OCI-LY7 (cell line): Measurements from ENCODE around the gene C1orf35. TPM values are rescaled to one million over a fixed set of nuclear protein-coding genes. Genes with fewer than 3 reads are reported as not detected.

Experiments used
- BruUV-seq: library from RNA; stranded (reverse); fragments of 400-500 nt; replicated peaks from 2 replicates; lab custom pipeline; 2021; lab: Mats Ljungman, UMichigan
- CTCF ChIA-PET: fragments of 300-600 bp; sonication (Branson Sonifier 250); formaldehyde crosslinking; loops from one replicate; lab custom pipeline; 2022; ENCODE audit warnings: antibody characterized with exemption; ENCODE audit not compliant: unreplicated experiment; lab: Charles Lee
- POLR2A ChIA-PET: fragments of 300-600 bp; sonication (Branson Sonifier 250); formaldehyde crosslinking; loops from one replicate; lab custom pipeline; 2022; ENCODE audit warnings: antibody characterized with exemption; lab: Charles Lee
- DNase-seq: peaks from one replicate; pipeline ENCODE4 v3.0.0-alpha.2; 2015; ENCODE audit warnings: low spot score
- H2AFZ ChIP-seq: fragments of 200-600 bp; sonication (generic), shearing (Covaris generic); 2 replicates; pipeline ENCODE4 v1.6.1; 2014; ENCODE audit warnings: mild to moderate bottlenecking, antibody characterized with exemption, low read length, moderate library complexity
- H3K27ac ChIP-seq: fragments of 200-600 bp; sonication (generic); 2 replicates; pipeline ENCODE4 v1.5.1; 2014; ENCODE audit warnings: mixed run types, low read depth, mild to moderate bottlenecking, moderate library complexity, low read length, inconsistent platforms; ENCODE audit not compliant: poor library complexity, severe bottlenecking
- H3K36me3 ChIP-seq: fragments of 200-600 bp; sonication (generic); 2 replicates; pipeline ENCODE4 v1.6.1; 2014; ENCODE audit warnings: mild to moderate bottlenecking, antibody characterized with exemption, low read length, moderate library complexity, mixed read lengths; ENCODE audit not compliant: insufficient read depth
- H3K4me1 ChIP-seq: fragments of 200-600 bp; sonication (generic); 2 replicates; pipeline ENCODE4 v1.5.1; 2014; ENCODE audit warnings: mild to moderate bottlenecking, low read length; ENCODE audit not compliant: insufficient read depth, poor library complexity, severe bottlenecking
- H3K4me2 ChIP-seq: fragments of 200-600 bp; sonication (generic); 2 replicates; pipeline ENCODE4 v1.6.1; 2014; ENCODE audit warnings: mild to moderate bottlenecking, low read length
- H3K4me3 ChIP-seq: fragments of 200-600 bp; sonication (generic); 2 replicates; pipeline ENCODE4 v1.5.1; 2014; ENCODE audit warnings: mild to moderate bottlenecking, low read depth, low read length; ENCODE audit not compliant: poor library complexity, severe bottlenecking
- H3K79me2 ChIP-seq: fragments of 200-600 bp; sonication (generic); 2 replicates; pipeline ENCODE4 v1.6.1; 2016; ENCODE audit warnings: low read depth, mild to moderate bottlenecking, low read length, moderate library complexity, mixed read lengths; ENCODE audit not compliant: insufficient read depth
- H3K9me2 ChIP-seq: fragments of 200-600 bp; sonication (generic); 2 replicates; pipeline ENCODE4 v1.6.1; 2016; ENCODE audit warnings: mild to moderate bottlenecking, low read length, mixed read lengths; ENCODE audit not compliant: insufficient read depth
- H3K9me3 ChIP-seq: fragments of 200-600 bp; sonication (generic); 2 replicates; pipeline ENCODE4 v1.6.1; 2014; ENCODE audit warnings: mild to moderate bottlenecking, mixed run types, low read length, mixed read lengths
- H4K20me1 ChIP-seq: fragments of 200-600 bp; sonication (generic); 2 replicates; pipeline ENCODE4 v1.6.1; 2014; ENCODE audit warnings: mild to moderate bottlenecking, antibody characterized with exemption, low read length, moderate library complexity, mixed read lengths; ENCODE audit not compliant: insufficient read depth
- EZH2phosphoT487 ChIP-seq: fragments of 200-600 bp; sonication (generic); IDR thresholded peaks from 2 replicates; pipeline ENCODE4 v1.6.1; 2018; ENCODE audit warnings: low read depth, borderline replicate concordance, mild to moderate bottlenecking, mixed run types, antibody characterized with exemption, low read length, moderate library complexity, mixed read lengths
- intact Hi-C: fragments of 100-400 bp; cut with micrococcal nuclease; formaldehyde crosslinking; loops from one replicate; pipeline ENCODE4 v1.10.0; 2022; ENCODE audit not compliant: unreplicated experiment
- total RNA-seq, 2 experiments: library from RNA; depleted of rRNA in 1 of 2; stranded (reverse); fragments of >200 nt in 1 of 2; shearing (Covaris generic) in 1 of 2; gene quantifications; 2 replicates each; pipeline ENCODE4 v1.2.3, GENCODE V29; 2014 to 2022
- TF ChIP-seq, protein P1 (sequence below): fragments of 200-600 bp; sonication (generic); conservative IDR thresholded peaks from 2 replicates; pipeline ENCODE4 v1.5.1; 2014; ENCODE audit warnings: mild to moderate bottlenecking, antibody characterized with exemption, low read length, moderate library complexity, mixed read lengths

C1orf35 gene
- total RNA-seq, 2 experiments from 2014 or later = 30.7 to 33.3 TPM

DNA sequence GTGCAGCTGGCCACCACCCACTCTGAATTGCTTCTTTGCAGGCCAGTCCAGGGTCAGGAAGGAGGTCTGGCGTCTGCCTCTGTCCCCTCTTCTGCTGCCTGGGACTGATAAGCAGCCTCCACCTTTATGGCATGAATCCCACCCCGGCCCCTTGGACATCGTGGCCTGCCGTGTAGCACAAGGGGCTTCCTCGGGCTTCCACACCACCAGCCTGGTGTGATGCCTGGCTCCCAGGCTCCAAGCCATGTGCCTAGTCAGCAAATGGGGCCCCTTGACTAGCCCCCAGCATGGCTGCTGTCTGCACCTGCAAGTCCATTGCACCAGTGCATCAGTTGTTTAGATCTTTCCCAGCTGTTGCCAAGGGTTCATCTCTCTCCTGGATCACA lies 30.5 kb downstream of the C1orf35 start:
- TF ChIP-seq, protein P1, sequence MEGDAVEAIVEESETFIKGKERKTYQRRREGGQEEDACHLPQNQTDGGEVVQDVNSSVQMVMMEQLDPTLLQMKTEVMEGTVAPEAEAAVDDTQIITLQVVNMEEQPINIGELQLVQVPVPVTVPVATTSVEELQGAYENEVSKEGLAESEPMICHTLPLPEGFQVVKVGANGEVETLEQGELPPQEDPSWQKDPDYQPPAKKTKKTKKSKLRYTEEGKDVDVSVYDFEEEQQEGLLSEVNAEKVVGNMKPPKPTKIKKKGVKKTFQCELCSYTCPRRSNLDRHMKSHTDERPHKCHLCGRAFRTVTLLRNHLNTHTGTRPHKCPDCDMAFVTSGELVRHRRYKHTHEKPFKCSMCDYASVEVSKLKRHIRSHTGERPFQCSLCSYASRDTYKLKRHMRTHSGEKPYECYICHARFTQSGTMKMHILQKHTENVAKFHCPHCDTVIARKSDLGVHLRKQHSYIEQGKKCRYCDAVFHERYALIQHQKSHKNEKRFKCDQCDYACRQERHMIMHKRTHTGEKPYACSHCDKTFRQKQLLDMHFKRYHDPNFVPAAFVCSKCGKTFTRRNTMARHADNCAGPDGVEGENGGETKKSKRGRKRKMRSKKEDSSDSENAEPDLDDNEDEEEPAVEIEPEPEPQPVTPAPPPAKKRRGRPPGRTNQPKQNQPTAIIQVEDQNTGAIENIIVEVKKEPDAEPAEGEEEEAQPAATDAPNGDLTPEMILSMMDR = no peak
- TF ChIP-seq EZH2phosphoT487 = no peak
- no peaks in the 10 kb centered on the region for H3K79me2 ChIP-seq
- no peaks in the 10 kb centered on the region; the same call in 1 of the 2 replicates for H4K20me1 ChIP-seq
- no peak for DNase-seq
- no peak overlapping the region for H3K4me3 ChIP-seq
- POLR2A ChIA-PET = no interaction called here
- no peak overlapping the region for H3K4me2 ChIP-seq
- no peaks in the 10 kb centered on the region for H3K4me1 ChIP-seq
- no peaks in the 10 kb centered on the region for H3K9me3 ChIP-seq
- H3K9me2 ChIP-seq = no peaks in the 10 kb centered on the region
- no TSS peak for BruUV-seq
- intact Hi-C loops = loop anchor here (2.0 kb wide), 1 partner anchor 74 kb away; no protein-coding TSS in a partner anchor
- H2AFZ ChIP-seq = no peak overlapping the region
- CTCF ChIA-PET = no interaction called here
- H3K27ac ChIP-seq = no peak overlapping the region
- H3K36me3 ChIP-seq = no peaks in the 10 kb centered on the region

DNA sequence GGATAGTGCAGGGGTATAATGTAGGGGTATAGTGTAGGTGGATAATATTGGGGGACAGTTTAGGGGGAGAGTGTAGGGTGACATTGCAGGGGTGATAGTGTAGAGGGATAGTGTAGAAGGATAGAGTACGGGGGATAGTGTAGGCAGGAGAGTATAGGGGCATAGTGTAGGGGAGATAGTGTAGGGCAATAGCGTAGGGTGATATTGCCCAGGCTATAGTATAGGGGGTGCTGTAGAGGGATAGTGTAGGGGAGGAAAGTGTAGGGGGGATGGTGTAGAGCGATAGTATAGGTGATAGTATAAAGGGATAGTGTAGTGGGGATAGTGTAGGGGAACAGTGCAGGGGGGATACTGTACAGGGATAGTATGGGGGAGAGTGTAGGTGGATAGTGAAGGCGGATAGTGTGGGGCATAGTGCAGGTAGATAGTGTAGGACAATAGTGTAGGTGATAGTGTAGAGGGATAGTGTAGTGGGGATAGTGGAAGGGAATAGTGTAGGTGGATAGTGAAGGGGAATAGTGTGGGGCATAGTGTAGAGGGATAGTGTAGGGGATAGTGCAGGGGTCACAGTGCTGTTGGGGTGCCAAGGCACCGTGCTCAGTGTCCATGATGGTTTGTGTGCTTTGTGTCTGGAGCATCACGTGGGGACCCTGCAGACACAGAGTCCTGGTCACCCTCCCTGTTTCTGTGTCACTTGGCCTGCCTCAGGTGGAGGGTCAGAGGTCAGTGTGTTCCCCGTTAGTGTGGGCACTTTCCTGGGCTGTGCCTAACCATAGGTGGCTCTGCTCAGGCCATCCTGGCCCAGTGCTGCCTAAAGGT lies 31.1 kb downstream of the C1orf35 start:
- BruUV-seq = no TSS peak
- intact Hi-C loops = loop anchor here (2.0 kb wide), 1 partner anchor 73 kb away; no protein-coding TSS in a partner anchor
- H4K20me1 ChIP-seq = no peaks in the 10 kb centered on the region; the same call in 1 of the 2 replicates
- no peaks in the 10 kb centered on the region for H3K36me3 ChIP-seq
- no peak overlapping the region for H3K4me3 ChIP-seq
- no peak overlapping the region for H3K27ac ChIP-seq
- ChIA-PET POLR2A (no interaction called here), CTCF (no interaction called here)
- H3K9me2 ChIP-seq = no peaks in the 10 kb centered on the region
- TF ChIP-seq EZH2phosphoT487 = no peak
- TF ChIP-seq, protein P1 = peak; percentile 33; the same call in 1 of the 2 replicates
- H3K9me3 ChIP-seq = no peaks in the 10 kb centered on the region
- no peak overlapping the region for H2AFZ ChIP-seq
- H3K79me2 ChIP-seq = no peaks in the 10 kb centered on the region
- no peaks in the 10 kb centered on the region for H3K4me1 ChIP-seq
- H3K4me2 ChIP-seq = no peak overlapping the region
- DNase-seq = no peak

DNA sequence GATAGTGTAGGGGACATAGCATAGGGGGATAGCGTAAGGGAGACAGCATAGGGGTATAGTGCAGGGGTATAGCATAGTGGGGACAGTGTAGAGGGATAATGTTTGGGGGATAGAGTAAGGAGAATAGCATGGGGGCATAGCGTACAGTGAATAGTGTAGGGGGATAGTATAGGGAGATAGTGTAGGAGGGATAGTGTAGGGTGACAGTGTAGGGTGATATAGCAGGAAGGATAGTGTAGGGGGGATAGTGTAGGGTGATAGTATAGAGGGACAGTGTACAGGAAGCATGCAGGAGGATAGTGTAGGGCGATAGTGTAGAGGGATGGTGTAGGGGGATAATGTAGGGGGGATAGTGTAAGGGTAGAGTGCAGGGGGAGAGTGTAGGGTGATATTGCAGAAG lies 32.3 kb downstream of the C1orf35 start:
- no peaks in the 10 kb centered on the region for H4K20me1 ChIP-seq
- H3K27ac ChIP-seq = no peak overlapping the region
- no peaks in the 10 kb centered on the region for H3K9me2 ChIP-seq
- POLR2A ChIA-PET = no interaction called here
- DNase-seq = no peak
- no peaks in the 10 kb centered on the region for H3K79me2 ChIP-seq
- CTCF ChIA-PET = no interaction called here
- no peaks in the 10 kb centered on the region for H3K36me3 ChIP-seq
- intact Hi-C loops = no loop called here
- no peak overlapping the region for H3K4me3 ChIP-seq
- no peak overlapping the region for H3K4me2 ChIP-seq
- no peaks in the 10 kb centered on the region for H3K9me3 ChIP-seq
- no peaks in the 10 kb centered on the region for H3K4me1 ChIP-seq
- TF ChIP-seq EZH2phosphoT487 = no peak
- no peak overlapping the region for H2AFZ ChIP-seq
- BruUV-seq = no TSS peak
